OCI-M2 (cell line): ENCODE results near the gene TRAK1.

Experiments
- DNase-seq: peaks from one replicate; lab custom pipeline; 2025; ENCODE audit not compliant: unreplicated experiment; lab: John Stamatoyannopoulos, UW

The TRAK1 gene

DNA sequence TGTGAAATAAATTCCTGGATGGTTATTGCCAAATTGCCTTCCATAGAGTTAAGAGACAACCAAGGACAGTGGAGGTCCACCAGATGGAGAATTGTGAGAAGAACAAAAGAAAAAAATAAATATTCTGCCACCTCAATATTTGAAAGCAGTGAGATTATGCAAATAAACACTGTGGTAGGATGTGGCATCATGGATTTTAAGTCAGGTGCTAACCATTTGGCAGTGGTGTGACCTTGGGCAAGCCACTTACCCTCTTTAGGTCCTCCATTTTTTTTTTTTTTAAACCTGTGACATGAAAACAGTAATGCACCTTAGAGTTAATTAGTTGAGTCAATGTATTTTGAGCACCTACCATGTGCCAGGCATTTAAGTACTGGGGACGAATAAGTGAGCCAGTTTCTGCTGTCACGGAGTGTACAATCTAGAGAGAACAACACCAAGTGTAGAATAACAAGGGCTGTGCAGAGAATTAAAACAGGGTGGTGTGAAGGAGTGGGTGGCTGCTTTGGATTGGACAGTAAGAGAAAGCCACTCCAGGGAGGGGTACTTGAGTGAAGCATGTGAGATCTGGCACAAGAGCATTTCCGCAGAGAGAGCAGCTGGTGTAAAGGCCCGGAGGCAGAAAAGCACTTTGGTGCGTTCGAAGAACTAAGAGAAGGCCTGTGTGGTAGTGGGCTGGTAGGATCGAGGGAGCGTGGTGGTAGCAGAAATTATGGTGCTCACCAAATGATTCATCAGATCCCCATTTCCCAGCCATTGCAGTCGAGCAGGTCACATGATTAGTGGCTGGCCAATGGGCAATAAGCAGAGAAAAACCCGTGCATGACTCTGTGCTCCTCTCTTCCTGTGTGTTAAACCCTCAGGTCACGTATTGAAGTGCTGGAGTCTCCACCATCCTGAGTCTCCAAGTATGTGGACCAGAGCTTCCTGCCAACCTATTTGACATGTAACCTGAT, 135.6 kb downstream of the TRAK1 start:
- DNase-seq = no peak

GRCh38 chr3:42228796-42229195, 137.6 kb downstream of the TRAK1 start:
- no peak for DNase-seq

DNA sequence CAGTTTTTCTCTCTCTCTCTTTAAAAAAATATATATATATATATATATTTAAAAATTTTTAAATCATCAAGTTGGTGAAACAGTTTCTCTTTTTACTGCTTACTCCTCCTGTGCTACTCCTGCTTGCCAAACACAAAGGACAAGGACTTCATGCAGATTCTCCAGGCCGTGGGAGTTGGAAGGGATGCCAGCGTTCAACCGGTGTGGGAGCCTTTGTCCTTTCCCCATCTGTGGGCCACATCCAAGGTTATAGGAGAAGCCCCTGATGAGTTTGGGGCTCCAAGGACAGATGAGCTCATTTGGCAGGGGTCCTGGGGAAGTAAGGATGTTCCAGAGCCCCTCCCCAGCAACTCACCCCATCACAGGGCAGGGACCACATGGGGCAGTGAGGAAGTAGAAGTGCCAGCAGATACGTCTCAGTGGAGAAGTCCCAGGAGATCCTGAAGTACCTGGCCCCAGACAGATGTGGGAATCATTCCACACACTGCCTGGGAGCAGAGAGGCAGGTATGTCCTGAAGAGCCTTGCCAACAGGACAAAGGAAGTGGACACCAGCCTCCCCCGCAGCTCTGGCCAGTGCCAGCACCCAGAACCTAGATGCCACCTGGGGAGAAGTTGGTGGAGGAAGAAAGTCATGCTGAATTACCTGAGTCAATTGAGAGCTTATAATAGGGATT, 138.2 kb downstream of the TRAK1 start:
- DNase-seq = no peak

GRCh38 chr3:42229942-42230688, 139.0 kb downstream of the TRAK1 start:
- DNase-seq = no peak

- no peak for DNase-seq
These were observed 139.7 kb downstream of the TRAK1 start for GRCh38 chr3:42230860-42231259.

DNA sequence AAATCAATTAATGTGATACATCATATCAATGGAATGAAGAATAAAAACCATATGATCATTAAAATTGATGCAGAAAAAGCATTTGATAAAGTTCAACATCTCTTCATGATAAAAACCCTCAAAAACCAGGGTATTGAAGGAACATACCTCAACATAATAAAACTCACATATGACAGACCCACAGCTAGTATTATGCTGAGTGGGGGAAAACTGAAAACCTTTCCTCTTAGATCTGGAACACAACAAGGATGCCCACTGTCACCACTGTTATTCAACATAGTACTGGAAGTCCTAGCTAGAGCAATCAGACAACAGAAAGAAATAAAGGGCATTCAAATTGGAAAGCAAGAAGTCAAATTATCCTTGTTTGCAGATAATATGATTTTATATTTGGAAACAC, 144.4 kb downstream of the TRAK1 start:
- no peak for DNase-seq

GRCh38 chr3:42236611-42237010, 145.5 kb downstream of the TRAK1 start:
- no peak for DNase-seq

DNA sequence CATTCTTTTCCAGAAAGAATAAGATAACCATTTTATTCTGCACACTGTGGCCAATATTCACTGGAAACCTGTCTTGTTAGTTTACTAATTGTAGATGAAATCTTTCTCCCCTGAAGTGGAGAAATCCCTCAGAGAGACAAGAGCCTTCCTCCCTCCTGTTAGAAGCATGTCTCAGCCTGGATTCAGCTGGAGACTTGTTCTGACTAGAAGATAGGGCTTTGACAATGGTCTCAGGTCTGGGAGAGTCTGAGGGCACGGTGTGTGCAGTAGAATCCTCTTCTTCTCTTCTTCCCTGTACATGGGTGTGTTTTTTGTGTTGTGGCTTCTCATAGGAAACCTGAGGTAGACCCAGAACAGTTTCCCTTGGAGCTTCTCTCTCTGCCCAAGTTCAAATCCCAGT, 154.9 kb downstream of the TRAK1 start:
- no peak for DNase-seq

DNA sequence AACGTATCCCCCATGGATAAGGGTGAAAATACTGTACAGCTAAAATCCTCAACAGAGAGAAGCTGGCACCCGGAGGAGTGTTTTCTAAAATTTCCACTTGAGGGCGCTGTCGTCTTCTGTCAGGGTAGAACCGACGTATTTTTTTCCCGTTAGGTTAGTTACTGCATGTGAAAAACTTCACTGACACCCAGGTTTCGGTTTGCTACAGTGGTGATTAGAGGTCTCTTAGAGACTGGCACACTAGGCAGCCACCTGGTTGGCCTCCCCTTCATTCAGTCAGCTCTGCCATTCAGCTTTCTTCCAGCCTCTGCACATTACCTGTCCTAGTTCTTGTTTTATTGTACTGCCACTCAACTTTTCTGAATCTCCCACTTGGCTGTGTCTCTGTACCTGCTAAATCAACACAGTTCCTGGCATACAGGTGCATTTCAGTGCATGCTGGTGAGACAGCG, 156.4 kb downstream of the TRAK1 start:
- no peak for DNase-seq

- DNase-seq = no peak
These were observed 159.6 kb downstream of the TRAK1 start for GRCh38 chr3:42250761-42251160.

- no peak for DNase-seq
These were observed 163.4 kb downstream of the TRAK1 start for GRCh38 chr3:42254566-42254965.

DNA sequence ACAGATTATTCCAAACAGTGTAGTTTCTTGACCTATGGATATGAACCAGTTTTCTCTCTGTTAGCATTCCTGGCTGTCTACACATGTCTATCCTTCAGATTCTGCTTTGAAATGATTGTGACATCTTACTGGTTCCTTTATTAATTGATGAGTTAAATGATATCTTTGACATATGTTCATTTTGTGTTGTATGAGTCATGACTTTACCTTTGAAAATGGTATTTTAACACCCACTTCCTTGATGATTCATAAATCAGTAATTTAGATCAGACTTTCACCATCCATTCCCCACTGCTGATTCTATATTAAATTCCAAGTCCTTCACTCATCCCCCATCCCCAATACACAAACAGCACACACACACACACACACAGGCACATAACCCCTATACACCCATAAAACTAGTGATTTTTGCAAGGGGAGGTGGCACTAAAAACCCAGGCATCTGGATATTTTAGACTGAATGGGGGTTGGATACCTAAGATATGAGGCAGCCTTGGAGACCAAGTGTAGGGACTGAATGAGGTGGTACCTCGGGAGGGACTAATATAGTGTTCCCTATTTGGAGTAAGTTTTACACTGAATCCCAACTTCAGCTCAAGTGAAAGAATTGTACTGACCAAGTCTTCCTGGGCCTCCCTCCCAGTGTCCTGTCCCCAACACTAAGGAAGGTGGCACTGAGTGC, 165.1 kb downstream of the TRAK1 start:
- no peak for DNase-seq

GRCh38 chr3:42257007-42257406, 165.8 kb downstream of the TRAK1 start:
- no peak for DNase-seq

DNA sequence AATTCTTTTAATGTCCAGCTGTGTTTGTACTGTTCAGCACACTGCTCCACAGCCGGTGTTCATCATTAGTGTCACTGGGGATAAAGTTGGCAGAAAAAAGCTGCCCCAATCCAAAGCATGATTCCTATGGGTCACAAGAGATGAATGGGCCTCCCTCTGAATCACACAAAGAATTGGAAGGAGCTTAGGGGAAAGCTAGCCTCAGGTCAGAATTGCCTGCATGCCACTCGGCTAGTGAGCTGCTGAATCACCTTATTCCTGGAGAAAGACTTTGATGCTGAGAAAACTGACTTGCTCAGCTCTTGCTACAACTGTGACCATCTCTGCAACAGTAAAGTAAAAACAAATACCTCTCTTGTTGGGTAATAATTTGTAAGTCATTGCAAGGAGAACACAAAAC, 171.4 kb downstream of the TRAK1 start:
- no peak for DNase-seq

DNA sequence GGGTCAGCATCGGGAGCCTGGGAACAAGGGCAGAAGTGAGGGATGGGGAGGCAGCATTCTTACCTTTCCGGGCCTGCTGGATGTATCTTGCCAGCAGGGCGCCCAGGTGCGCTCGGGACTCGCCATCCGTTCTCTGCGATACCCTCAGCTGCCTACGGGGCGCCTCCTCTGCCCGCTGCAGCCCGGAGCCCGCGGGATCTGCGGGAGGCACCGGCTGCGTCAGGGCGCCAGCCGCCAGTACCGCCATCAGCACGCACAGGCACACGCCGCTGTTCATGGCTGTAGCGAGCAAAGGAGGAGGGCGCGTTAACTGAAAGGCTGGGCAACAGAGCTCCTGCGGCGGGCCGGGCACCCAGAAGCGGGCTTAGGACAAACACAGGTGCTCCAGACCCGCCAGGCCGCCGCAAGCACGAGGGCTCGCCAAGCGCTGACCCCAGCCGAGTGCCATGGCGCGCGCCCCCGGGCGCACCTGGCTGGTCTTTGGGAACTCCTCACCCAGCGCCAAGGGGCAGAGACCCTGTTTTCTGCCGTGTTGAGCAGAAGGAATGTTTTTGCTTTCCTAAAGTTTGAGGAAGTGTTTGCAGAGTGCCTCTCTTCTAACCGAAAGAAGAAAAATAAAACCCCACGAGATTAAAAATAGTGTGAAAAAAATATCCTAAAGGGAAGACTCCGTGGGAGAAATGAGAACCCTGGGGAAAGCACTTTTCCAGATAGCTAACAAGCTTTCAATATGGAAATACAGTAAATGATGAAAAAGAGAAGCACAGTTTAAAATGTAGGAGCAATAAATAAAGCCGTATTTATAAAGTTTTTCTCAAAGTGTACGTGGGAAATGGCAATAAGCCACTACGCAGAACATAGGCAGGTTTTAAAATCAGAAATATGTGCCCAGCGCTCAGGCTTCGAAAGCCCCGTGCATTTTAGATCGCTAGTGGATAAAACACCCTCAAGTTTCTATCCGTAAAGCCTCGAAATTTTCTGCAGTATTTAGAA, 172.5 kb downstream of the TRAK1 start:
- DNase-seq = no peak

DNA sequence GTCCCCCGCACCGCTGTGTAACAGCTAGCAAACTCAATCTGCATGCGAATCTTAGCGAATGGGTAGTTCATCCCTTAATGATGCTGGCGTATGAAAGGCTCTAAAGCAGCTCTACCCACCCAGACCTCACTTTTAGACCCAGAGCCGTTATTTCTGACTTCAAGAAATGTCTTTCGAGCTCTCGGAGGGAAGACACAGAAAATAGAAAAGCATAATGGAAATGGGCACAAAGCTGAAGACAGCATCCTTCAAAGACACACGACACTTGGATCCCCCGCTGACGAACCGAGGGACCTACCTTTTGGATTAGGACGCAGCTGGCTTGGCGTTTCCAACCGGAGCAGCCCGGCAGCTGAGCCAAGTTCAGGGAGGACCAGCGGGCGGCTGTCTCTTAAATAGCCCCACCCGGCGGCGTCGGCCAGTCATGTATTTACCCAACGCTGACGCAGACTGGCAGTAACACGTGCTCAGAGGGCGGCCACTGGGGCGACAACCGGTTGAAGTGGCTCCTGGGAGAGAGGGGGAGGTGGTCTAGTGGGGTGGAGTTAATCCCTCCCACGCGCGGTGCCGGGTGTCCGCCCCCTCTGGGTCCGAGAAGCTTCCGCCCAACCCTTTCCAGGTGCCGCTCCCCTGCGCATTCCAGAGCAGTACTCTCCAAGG, 173.4 kb downstream of the TRAK1 start:
- no peak for DNase-seq

GRCh38 chr3:42265059-42265991, 174.2 kb downstream of the TRAK1 start:
- DNase-seq = no peak

- no peak for DNase-seq
These were observed 174.9 kb downstream of the TRAK1 start, which contains the start of gene CCK for GRCh38 chr3:42266085-42266484. Gene CCK, minus strand, starts transcription at chr3:42266185. Its CDS starts 2,555 bp downstream, at chr3:42263630.
